Astrocyte of the spinal cord (primary cell): ENCODE results near the gene KLK14.

Experiments used
- DNase-seq: peaks from one replicate; pipeline ENCODE4 v3.0.0; 2011; ENCODE audit warnings: low read depth, low spot score
- H3K4me3 ChIP-seq: 2 replicates; pipeline ENCODE4 v1.5.1; 2011; ENCODE audit warnings: low read depth, mild to moderate bottlenecking, low read length, moderate library complexity
- in situ Hi-C: cut with HindIII; loops from 2 replicates; pipeline ENCODE4 v1.10.0; 2017; ENCODE audit warnings: low sequenced_read_pairs
- TF ChIP-seq, protein P1 (sequence below): IDR thresholded peaks from 2 replicates; pipeline ENCODE4 v1.5.1; 2012; ENCODE audit warnings: low read depth, mild to moderate bottlenecking, low read length, inconsistent platforms

The KLK14 gene

GRCh38 chr19:51110666-51110971 is 27.9 kb upstream of the KLK14 start:
- no peak for DNase-seq
- in situ Hi-C loops = no loop called here
- TF ChIP-seq, protein P1, sequence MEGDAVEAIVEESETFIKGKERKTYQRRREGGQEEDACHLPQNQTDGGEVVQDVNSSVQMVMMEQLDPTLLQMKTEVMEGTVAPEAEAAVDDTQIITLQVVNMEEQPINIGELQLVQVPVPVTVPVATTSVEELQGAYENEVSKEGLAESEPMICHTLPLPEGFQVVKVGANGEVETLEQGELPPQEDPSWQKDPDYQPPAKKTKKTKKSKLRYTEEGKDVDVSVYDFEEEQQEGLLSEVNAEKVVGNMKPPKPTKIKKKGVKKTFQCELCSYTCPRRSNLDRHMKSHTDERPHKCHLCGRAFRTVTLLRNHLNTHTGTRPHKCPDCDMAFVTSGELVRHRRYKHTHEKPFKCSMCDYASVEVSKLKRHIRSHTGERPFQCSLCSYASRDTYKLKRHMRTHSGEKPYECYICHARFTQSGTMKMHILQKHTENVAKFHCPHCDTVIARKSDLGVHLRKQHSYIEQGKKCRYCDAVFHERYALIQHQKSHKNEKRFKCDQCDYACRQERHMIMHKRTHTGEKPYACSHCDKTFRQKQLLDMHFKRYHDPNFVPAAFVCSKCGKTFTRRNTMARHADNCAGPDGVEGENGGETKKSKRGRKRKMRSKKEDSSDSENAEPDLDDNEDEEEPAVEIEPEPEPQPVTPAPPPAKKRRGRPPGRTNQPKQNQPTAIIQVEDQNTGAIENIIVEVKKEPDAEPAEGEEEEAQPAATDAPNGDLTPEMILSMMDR = no peak
- H3K4me3 ChIP-seq = no peak overlapping the region

GRCh38 chr19:51108805-51109146 is 26.1 kb upstream of the KLK14 start:
- H3K4me3 ChIP-seq = peak overlapping the region; percentile 77
- in situ Hi-C loops = no loop called here
- no peak for DNase-seq
- TF ChIP-seq, protein P1 = no peak

DNA sequence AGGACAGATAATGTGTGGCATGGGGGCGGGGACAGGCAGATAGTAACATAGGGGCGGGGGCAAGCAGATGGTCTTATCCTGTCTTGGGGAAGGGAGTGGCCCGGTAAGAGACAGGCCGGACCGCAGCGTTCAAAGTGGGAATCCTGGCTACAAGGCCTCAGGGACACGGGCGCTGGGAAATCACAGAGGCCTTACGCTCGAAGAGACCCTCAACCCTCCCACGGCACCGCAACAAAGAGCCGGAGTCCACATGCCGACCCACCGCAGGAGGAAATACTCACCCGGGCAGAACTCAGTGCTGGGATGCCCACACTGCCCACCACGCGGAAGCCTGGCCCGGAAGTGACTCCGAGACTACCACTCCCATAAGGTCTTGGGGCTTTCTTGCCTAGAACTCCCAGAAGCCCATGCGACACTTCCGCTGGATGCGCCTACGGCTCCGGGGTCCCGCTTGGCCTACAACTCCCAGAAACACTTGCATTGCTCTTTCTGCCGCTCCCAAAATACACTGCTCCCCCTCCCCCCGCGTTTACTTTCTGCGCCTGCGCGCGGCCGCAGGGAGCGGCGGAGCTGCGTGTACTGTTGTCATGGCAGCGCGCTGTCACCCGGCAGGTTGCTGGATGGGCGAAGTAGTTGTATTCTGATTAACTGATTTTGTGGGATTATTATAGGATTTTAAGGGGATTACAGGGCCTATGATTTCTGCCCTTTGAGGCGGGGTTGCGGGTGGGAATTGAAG is 25.5 kb upstream of the KLK14 start, which contains the start of gene CTU1:
TSS of gene CTU1 (minus strand) at position 344 of the 739 bp plus-strand sequence. CDS start 3,840 bp downstream, outside the sequence.
- peak; percentile 100 for DNase-seq
- TF ChIP-seq, protein P1 = no peak
- peak within 1 kb of the TSS; percentile 77 for H3K4me3 ChIP-seq
- in situ Hi-C loops = no loop called here

DNA sequence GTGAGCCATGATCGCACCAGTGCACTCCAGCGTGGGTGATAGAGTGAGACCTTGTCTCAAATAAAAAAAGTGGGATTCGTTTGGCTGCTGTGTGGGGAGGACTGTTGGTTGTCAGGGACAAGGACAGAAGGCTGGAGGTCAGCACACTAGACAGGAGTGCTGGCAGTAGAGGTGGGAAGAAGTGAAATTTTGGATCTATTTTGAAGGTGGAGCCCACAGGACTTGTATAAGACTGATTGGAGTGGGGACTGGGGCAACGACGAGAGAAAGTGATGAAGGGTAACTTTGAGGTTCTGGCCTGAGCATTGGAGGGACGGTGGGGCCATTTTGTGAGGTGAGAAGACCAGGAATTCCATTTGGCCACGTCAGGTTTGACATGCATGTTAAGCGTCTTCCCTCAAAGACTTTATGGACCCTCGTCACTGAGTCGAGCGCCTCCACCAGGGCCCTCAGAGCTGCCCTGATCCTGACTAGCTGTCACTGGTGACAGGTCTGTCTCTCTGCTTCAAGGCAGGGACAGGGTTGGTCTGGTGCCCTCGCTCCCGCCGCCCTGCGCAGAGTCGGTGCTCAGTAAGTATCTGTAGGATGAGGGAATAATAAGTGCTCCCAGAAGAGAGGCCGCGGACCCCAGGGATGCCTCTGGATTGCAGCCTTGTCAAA is 24.8 kb upstream of the KLK14 start:
- DNase-seq = no peak
- TF ChIP-seq, protein P1 = no peak
- H3K4me3 ChIP-seq = peak overlapping the region; percentile 77
- in situ Hi-C loops = no loop called here

DNA sequence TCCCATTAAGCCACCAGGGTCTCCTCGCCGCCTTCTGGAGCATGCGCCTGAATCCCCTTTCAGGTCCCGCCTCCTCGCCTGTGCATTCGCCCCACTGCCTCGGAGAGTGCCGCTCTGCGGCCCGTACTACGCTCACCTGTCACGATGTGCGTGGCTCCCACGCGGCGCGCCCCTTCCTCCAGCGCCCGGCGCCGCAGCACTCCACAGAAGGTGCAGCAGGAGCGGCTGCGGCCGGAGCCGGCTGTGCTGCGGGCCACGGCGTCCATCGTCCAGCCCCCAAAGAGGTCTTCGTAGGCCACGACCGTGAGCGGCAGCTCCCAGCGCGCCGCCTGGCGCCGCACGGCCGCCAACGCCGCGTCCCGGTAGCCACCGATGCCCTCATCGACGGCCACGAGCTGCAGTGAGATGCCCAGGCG is 21.2 kb upstream of the KLK14 start:
- no peak overlapping the region for H3K4me3 ChIP-seq
- in situ Hi-C loops = no loop called here
- DNase-seq = no peak
- TF ChIP-seq, protein P1 = no peak

DNA sequence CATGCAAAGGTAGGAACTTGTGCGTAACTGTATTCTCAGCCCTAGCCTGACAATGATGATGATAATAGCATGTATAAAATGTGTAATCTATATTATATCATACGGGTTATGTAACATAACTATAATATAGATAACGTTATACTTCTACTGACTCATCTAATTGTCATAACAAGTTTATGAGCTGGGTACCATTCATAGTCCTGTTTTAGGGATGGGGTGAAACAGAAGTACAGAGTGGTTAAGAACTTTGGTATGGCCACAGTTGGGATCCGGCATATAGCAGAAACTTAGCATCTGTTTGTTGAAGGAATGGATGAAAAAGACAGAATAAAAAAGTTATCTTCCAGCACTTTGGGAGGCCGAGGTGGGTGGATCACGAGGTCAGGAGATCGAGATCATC is 20.3 kb upstream of the KLK14 start:
- in situ Hi-C loops = no loop called here
- H3K4me3 ChIP-seq = no peak overlapping the region

More for the DNA sequence above, 20.3 kb upstream of the KLK14 start:
- TF ChIP-seq, protein P1 = no peak
- no peak for DNase-seq
